ENCODE data around the gene LRP8. TPM values are rescaled to one million over a fixed set of nuclear protein-coding genes. Genes with fewer than 3 reads are reported as not detected.
A peak's percentile ranks its signal among the peaks of the same experiment; 100 is the strongest.

LRP8 gene
- polyA plus RNA-seq, 3 donors = 4.6 to 6.3 (median 5.1) TPM

DNA sequence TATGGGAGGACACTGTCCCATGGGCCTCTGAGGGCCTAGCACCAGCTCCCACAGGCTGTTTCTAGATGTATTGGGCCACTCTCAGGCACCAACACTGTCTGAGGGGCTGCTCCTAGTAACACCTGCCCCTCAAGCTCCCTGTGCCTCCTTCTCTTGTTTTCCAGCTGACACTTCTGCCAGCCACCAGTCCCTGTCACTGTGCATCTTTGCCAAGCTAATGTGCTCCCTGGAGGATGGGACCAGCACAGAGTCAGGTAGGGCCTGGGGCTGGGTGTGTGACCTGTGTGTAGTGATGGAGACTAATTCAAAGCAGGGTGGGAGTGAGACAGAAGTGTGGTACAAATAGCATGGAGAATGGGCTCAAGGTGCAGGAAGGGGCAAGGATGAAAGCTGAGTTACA, 60.1 kb downstream of the LRP8 start:
- no peak for DNase-seq (ENCODE audit: low read depth in 3 of 3, low spot score in 2 of 3)

- no peak for DNase-seq (ENCODE audit: low read depth in 3 of 3, low spot score in 2 of 3)
Measured at GRCh38 chr1:53266038-53266437, 61.8 kb downstream of the LRP8 start.

GRCh38 chr1:53265581-53265980, 62.3 kb downstream of the LRP8 start:
- DNase-seq (ENCODE audit: low read depth in 3 of 3, low spot score in 2 of 3) = no peak

- DNase-seq (ENCODE audit: low read depth in 3 of 3, low spot score in 2 of 3) = no peak
Measured at GRCh38 chr1:53264048-53264447, 63.8 kb downstream of the LRP8 start.

DNA sequence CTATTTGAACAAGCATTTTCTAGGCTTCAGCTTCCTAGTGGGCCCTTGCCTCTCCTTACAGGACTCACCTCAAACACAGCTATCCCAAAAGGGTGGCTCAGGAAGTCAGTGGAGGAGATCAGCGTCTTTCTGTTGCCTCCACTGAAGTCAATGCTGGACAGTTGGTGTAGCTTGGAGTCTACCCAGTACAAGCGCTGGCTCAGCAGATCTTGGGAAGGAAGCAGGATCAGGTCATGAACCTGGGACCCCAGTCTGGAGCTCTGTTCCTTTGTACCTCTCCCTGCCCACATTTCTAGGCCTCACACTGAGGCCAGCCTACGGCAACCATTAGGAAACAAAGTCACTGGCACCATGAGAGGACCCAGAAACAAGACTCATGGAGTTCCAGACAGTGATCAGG, 65.9 kb downstream of the LRP8 start:
- no peak for DNase-seq (ENCODE audit: low read depth in 3 of 3, low spot score in 2 of 3)

DNA sequence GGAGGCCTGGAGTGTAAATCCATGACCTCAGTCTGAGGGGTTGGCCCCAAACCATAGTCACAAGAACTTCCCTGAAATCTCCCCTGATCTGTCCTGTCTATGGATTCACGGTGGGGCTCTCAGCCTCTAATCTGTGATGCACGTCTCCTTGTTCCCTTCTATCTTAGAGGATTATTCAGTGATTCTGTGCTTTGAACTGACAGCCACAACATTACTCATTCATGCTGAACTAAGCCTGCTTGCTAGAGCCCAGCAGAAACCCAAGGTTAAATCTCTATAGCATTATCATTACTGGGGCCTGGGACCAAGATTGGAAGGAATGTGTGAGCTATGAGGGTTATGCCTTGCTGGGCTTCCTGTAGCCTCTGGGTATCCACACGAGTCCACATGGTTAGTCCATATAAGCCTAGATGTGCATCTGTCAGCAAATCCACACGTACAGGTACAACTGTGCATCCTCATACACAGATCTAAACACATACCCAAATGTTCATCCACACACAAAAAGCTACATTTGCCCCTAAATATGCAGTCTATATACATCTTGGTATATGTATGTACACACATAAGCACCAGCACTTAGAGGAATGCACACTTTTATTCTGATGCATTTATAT, 67.1 kb downstream of the LRP8 start:
- no peak for DNase-seq (ENCODE audit: low read depth in 3 of 3, low spot score in 2 of 3)

DNA sequence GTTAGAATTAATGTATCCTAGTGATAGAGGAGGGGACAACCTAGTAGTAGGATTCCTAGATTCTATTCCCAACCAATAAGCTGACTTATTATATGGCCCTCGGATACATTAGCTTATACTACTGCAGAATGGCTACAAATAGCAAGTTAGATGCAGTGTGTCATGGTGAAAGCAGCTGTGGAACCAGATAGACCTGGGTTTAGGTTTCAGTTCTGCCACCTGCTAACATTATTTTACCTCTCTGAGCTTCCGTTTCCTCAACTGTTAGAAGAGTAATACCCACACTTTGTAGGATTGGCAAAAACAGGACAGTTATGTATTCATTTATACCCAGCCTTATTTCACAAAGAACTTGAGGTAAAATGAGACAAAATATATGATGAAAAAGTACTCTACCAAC, 67.9 kb downstream of the LRP8 start:
- no peak for DNase-seq (ENCODE audit: low read depth in 3 of 3, low spot score in 2 of 3)

DNA sequence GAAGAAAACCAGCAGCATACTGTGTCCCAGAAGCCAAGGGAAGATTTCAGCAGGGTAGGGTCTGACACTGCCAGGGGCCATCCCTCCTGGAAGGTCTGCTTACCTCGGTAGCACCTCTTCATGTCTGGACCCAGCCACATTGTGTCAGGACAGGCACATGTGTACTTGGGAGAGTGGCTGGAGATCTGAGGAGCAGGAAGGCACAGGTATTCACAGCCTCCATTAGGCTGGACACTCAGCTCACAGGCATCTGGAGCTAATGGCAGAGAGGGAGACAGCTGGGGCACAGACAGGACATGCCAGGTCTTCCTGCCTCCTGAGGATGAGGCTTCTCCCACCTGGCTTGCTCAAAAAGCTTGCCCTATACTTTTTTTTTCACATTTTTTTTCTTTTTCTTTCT, 69.7 kb downstream of the LRP8 start:
- no peak for DNase-seq (ENCODE audit: low read depth in 3 of 3, low spot score in 2 of 3)

DNA sequence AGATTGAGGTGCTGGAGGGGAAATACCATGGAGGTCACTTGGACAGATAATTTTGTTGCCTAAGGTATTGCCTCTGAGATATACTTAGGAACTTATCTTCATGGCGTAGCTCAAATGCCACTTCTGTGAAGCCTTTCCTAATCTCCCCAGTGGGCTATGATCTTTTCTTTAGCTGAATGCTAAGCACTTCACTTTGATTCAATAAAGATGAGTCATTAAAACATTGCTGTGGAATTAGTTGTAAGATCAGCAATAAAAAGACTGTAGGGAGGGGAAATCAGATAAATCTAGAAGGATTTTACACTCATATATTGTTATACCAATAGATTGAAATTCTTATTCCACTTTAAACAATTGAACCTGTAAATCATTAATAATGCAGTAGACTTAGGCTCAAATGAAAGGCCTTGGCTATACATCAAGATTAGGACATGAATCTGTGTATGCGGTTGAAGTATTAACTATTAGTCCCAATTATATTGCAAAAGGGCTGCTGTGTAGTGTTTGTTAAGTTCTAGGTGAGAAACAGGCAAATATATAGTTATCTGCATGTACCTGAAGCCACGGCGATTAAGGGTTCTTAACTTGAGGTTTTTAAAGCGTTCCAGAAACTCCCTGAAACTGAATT, 70.3 kb downstream of the LRP8 start:
- DNase-seq (ENCODE audit: low read depth in 3 of 3, low spot score in 2 of 3) = no peak

GRCh38 chr1:53256511-53257453, 71.1 kb downstream of the LRP8 start:
- no peak for DNase-seq (ENCODE audit: low read depth in 3 of 3, low spot score in 2 of 3)

- DNase-seq (ENCODE audit: low read depth in 3 of 3, low spot score in 2 of 3) = no peak
Measured at GRCh38 chr1:53255031-53255430, 72.8 kb downstream of the LRP8 start.

DNA sequence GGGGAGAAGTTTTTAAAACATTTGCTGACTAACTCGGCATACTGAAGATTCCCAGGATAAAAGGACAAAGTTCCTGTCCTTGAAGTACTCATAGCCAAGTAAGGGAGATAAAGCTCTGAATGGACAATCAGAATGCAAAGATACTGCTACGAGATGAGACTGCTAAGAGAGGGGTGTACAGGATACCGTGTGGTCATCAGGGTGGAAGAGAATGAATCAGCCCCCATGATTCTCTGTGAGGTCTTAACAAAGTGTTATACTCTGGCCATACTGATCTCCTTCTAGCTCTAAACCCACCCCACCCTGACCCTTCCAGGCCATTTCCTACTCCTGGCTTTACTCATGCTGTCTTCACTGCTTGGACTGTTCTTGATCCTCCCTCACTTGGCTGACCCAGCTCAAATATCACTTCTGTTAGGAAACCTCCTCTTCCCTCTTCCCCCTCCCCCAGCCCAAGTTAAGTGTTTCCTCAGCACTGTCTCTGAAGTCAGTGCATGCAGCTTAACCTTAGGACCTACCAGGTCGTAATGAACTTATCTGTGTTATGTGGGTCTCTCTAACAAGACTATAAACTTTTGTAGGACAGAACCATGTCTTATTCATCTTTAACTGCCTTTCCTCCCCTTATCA, 73.7 kb downstream of the LRP8 start:
- no peak for DNase-seq (ENCODE audit: low read depth in 3 of 3, low spot score in 2 of 3)

GRCh38 chr1:53250325-53250724, 77.5 kb downstream of the LRP8 start:
- DNase-seq (ENCODE audit: low read depth in 3 of 3, low spot score in 2 of 3) = no peak

DNA sequence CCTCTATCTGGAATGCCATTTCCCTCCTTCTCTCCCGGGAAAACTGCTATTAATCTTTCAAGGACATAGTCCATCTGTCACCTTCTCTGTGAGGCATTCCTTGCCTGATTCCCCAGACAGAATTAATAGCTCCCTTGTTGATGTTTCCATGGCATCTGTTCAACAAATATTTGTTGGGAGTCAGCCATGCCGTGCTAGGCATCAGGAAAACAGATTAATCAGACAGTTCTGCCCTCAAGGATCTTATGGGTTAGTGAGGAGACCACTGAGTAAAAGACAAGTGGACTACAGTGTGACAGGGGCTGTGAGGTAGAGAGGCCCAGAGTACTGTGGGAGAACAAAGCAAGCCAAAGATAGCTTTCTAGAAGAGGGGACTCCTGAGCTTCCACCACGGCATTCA, 78.2 kb downstream of the LRP8 start:
- DNase-seq (ENCODE audit: low read depth in 3 of 3, low spot score in 2 of 3) = no peak

GRCh38 chr1:53246261-53247134, 81.4 kb downstream of the LRP8 start:
- DNase-seq (ENCODE audit: low read depth in 3 of 3, low spot score in 2 of 3) = no peak

- no peak for DNase-seq (ENCODE audit: low read depth in 3 of 3, low spot score in 2 of 3)
Measured at GRCh38 chr1:53244141-53244540, 83.7 kb downstream of the LRP8 start.

- DNase-seq (ENCODE audit: low read depth in 3 of 3, low spot score in 2 of 3) = no peak
Measured at GRCh38 chr1:53242381-53242780, 85.5 kb downstream of the LRP8 start.

DNA sequence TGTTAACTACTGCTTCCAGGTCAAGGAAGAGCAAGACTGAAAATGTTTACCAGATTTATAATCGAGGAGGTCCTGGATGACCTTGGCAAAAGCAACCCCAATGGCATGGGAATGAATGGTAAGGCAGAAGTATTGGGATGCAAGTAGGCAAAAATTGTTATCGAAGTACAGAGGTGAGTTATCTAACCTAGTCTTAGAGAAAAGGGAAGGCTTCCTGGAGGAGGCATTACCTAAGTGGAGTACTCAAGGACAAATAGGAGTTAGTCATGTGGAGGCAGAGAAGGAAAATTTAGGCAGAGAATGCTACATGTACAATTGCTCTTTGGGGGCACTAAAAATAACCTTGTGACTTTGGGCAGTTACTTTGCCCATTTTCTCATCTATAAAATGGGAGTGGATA, 86.0 kb downstream of the LRP8 start:
- DNase-seq (ENCODE audit: low read depth in 3 of 3, low spot score in 2 of 3) = no peak

GRCh38 chr1:53238197-53239155, 89.4 kb downstream of the LRP8 start, which contains the start of gene MAGOH:
TSS of gene MAGOH (minus strand) at chr1:53238518. CDS start at chr1:53238448, 70 bp downstream.
- peak; percentile 87 to 88 (median 88) for DNase-seq (ENCODE audit: low read depth in 3 of 3, low spot score in 2 of 3)
